Anterior cingulate cortex (tissue), 58 donors: Measurements from ENCODE around the gene SWAP70.
"Not testable (repeated sequence)": the region's sequence is repeated elsewhere in the genome, so short reads cannot be mapped to it uniquely, and the experiment has no call there.

Source experiments
- DNase-seq, 58 donors: peaks; one replicate each; lab custom pipeline; 2025; lab: John Stamatoyannopoulos, UW

Gene SWAP70

DNA sequence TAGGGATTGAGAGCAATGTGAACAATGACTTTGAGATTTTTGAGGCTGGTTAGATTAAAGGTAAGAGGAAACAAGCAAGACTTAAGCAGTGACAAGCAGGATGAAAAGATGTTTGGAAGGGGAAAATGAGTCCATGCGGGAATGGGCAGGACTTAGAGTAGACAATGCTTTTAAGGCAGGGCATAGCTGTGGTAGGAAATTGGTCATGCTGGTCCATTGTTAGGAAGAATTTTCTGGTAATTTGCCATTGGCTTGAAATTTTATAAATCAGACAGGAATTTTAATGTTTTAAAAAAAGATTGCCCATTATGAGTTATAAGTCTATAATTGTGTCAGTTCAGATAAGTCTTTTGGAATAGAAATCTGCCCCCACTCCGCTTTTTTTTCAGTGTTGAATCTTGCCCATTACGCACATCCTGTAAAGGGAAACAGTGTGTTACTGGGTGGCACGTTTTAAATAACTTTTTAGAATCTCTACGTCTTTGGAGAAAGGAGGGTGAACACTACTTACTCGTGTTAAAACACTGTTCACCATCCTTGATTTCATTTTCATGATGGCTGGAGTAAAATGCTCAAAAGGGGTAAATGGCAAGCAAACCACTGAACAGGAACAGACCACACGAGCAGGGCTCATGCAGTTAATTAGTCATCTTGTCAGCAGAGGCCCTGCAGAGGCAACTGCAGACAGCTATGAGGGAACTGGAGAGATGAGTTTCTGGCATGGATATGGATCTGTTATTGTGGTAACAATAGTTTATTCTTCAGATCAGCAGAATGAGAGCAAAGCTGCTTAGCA lies 25.0 kb downstream of the SWAP70 start:
- DNase-seq = peak in 29 of 58 donors; percentile 7 to 80 (median 35)

DNA sequence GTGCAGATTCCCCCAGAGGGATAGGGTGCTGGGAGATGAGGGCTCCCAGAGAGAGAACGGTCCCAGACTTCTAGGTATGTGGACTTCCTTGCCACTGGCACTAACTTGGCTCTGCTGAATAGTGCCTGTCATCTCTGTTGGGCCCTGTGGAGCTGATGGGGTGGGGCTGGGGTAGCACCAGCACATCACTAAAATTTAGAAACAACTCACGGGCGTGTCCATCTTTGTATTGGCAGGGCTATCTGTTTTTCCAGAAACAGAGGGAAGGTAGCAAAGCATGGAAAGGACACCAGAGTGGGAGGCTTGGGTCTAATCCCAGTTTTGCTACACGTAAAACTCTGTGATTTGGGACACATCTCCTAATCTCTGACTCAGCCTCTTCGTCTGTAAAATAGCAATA lies 25.8 kb downstream of the SWAP70 start:
- peak in 10 of 58 donors; percentile 4 to 66 (median 38) for DNase-seq

DNA sequence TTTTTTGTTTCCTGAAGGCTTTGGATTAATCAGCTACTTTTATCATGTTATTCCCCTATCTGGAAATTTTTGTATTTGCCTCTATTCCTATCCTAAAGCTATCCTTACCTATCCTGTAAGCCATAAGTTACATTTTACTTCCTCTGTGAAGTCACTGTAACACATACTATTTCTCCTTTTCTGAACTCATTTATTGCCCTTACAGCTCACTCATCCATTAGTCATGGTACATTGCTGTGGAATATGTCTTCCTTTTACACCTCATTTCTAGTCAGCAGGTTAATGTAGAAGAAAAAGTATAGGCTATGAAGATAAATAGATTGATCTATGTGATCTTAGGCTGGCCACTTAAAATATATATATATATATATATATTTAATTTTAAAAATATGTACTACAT lies 28.0 kb downstream of the SWAP70 start:
- no peak for DNase-seq

DNA sequence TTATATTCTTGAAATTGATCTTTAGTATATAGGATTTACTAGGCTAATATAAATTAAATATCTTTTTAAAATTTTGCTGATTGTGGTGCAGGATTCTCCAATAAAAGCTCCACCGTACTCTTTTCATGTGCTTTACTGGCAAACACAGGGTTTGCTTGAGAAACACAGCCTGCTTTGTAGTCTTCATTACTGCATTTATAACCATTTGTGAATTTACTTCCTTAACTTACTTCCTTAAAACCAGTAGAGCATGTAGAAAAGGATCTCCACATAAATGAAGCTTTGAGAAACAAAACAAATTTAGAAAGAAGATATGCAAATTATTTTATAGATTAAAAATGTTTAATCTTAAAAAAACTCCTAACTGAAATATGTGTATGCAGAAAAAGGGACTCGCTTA lies 28.8 kb downstream of the SWAP70 start:
- DNase-seq = peak in 2 of 58 donors; percentile 9 to 13

DNA sequence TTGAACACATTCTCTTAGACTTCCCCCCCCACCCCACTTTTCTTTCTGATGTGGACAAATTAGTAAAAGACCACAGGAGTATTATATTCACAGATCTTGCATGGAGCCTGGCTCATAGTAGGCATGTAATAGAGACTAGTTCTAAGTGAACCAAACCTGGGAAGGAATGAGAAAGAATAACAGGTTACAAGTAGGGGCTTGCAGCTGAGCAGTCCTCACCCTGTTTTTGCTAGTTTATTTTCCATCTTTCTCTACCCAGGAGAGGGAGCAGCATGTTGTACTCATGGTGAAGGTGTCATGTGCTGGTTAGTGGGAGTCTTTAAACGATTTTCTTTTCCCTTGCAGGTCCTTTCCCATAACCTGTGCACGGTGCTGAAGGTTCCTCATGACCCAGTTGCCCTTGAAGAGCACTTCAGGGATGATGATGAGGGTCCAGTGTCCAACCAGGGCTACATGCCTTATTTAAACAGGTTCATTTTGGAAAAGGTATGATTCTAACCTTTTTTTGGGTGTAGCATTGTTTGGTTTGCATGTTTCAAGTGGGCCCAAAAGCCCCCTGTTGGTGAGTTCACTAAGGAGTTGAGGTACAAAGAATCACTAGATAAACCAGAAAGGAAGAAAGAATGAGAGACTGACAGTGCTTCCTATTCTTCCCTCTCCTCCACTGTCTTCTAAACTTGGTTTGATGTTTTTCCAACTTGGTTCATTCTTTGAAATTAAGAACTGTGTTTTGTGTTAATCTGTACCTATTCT lies 30.1 kb downstream of the SWAP70 start:
- DNase-seq = no peak

GRCh38 chr11:9695228-9695627 lies 31.4 kb downstream of the SWAP70 start:
- DNase-seq = not testable (repeated sequence)

- DNase-seq = no peak
Measured at GRCh38 chr11:9697766-9698165, 33.9 kb downstream of the SWAP70 start.

DNA sequence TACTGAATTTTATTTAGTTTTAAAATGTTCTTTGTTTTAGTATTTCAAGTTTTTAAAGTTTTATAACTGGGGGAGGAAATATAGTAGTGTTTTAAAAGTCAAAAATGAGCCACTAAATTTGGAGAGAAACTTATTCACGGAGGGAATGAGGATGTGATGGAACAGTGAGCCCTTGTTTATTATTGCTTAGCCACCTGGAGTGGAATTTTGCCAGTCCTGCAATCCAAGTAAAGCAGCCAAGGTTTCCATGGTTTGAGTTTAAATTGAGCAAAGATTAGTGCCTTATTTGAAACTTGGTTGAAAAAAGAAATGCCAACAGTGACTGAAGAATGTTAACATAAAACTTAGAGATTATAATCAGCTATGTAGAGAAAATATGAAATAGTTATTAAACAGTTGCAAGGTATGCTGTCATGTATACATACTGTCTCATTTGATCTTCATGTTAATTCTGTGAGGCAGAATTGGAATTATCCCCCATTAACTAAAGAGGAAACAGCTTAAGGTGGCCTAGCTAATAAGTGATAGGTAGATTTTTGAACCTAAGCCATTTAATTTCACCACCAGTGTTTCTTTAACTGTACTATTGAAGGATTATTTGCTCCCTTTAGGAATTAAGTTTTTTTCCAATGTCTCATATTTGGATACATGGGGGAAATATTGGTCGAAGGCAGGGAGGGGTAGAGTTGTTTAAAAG lies 36.4 kb downstream of the SWAP70 start:
- DNase-seq = no peak

DNA sequence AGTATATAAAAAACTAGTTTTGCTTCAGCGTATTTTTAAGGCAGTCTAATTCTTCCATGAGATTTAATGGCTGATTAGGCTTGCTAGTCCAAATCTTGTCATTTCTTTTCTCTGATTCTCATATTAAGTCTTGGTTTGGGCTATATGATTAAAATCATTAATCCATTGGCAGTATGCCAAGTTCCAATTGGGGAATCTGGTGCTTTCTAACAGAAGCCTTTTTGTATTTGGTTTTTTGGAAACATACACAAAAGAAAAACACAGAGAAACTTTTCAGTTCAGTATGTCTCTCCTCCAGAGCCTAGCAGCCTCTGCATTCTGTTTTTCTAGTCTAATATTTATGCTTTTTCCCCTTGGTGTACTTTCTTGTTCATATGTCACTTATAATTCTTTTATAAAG lies 37.9 kb downstream of the SWAP70 start:
- DNase-seq = peak in 1 of 58 donors; percentile 21

DNA sequence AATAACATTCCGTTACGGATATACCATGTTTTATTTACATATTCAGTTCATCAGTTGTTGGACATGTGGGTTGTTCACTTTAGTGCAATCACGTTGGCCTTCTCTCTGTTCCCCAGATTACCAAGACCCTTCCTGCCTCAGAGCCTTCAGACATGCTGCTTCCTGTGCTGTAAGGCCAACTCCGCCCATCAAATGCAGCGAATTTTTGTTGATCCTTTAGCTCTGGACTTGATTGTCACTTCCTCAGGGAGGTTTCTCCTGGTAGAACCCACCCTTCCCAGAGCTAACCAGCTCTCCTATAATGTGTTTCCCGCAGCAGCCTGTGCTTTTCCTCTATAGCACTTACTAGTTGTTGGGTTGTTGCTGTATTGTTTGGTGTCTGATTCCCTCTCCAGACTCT lies 39.4 kb downstream of the SWAP70 start:
- DNase-seq = no peak

DNA sequence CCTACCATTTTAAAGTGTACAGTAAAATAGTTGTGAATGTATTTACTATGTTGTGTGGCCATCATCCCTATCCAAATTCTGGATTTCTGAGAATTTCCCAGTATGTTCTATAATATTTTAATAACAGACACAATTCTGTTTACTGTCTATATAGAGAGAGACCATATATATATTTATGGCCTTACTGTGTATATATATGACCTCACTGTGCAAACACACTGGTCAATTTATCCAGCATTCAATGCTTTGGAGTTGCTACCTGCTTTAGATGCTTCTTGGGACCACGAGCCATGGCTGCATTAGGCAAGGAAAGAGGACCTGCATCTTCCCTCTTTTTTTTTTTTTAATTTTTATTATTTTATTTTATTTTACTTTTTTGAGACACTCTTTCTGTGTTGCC lies 40.2 kb downstream of the SWAP70 start:
- DNase-seq = no peak

GRCh38 chr11:9704620-9705019 lies 40.7 kb downstream of the SWAP70 start:
- DNase-seq = no peak

GRCh38 chr11:9705361-9705760 lies 41.5 kb downstream of the SWAP70 start:
- not testable (repeated sequence) for DNase-seq

DNA sequence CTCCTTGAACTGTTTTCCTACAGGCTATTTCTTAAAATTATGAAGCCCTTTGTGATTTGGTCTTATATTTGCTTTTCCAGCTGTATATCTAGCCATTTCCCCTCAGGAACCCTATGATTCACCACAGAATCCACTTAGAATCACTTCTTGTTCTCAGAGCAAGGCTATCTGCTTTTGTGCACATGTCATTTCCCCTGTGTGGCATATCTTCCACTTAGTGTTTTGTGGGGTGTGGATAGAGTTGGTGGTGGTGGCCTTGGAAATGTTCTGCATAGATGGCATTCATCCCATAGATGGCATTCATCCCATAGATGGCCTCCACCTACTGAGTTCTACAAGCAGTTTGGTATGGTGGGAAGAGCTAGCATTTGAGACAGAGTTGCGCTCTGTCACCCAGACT lies 44.7 kb downstream of the SWAP70 start:
- DNase-seq = peak in 1 of 58 donors; percentile 12

- no peak for DNase-seq
Measured at GRCh38 chr11:9710223-9710622, 46.3 kb downstream of the SWAP70 start.

GRCh38 chr11:9710852-9711251 lies 47.0 kb downstream of the SWAP70 start:
- no peak for DNase-seq

GRCh38 chr11:9711454-9712307 lies 47.8 kb downstream of the SWAP70 start:
- DNase-seq = no peak

DNA sequence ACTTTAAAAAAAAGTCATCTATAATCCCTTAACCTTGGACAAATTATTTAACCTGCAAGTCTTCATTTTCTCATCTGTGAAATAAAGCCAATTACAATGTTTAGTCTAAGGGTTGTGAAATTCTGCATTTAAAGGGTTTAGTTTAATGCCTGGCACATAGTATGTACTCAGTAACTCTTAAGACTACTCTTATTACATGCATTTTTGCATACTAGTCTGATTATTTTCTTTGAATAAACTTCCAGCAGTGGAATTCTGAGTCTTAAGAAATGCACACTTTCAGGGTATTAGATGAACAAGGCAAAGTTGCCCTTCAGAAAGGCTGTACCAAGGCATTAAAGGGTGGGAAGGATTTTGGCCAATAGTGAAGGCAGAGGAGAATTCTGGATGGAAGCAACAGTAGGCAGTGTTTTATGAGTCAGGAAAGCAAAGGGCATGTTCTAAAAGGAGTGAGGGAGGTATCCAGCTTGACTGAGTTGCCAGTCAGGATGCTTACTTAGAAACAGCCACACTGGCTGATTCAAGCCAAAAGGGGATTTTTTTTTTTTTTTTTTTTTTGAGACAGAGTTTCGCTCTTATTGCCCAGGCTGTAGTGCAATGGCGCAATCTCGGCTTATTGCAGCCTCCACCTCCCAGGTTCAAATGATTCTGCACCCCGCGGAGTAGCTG lies 50.5 kb downstream of the SWAP70 start:
- no peak for DNase-seq

DNA sequence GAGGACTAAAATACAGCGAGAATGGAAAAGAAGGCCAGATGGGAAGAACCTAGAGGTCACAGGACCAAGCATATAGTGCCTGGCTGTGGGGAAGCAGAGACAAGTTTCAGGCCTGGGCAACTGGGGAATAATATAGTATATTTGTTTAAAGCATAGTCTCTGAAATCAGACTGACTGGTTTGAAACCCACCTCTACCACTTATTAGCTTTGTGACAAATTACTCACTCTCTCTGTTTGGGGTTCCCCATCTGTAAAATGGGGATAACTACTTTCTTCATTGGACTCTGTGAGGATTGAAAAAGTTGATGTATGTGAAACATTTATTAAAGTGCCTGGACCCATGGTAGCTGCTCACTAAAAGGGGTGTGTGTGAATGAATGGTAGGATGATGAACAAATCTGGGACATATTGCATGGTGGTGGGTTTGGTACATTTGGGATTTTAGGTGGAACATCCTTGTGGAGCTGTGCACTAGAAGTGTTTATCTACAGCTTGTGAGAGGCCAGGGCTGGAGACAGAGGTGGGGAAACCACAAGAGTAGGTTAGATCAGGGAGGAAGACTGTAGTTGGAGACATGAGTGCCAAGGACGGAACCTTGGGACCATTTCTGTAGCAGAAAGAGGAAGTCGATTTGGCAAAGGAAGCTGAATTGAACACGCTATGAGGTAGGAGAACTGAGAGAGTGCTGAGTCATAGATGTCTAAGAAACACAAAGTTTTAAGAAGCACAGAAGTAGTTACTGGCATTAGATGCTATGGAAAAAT lies 52.6 kb downstream of the SWAP70 start:
- DNase-seq = peak in 3 of 58 donors; percentile 9 to 16 (median 11)
